Measurements from ENCODE around the gene ARL8A.
A peak's percentile ranks its signal among the peaks of the same experiment; 100 is the strongest.

Gene ARL8A

GRCh38 chr1:202160377-202160940 lies 15.9 kb upstream of the ARL8A start, which contains the start of gene PTPN7:
PTPN7 (minus strand) TSS chr1:202160602; CDS start chr1:202159402, 1,200 bp downstream.
- no peaks in the 10 kb centered on the region for H3K36me3 Mint-ChIP-seq (ENCODE audit: low read depth)
- no peak for DNase-seq
- H3K27ac Mint-ChIP-seq, result peak within 1 kb of the TSS; percentile 58
- H3K4me3 Mint-ChIP-seq, result peak within 1 kb of the TSS; percentile 28
- H3K27me3 Mint-ChIP-seq (ENCODE audit: low read depth, poor library complexity), result peaks cover 11% of the 10 kb centered on the region
- H3K9me3 Mint-ChIP-seq, result no peaks in the 10 kb centered on the region
- TF ChIP-seq CTCF (IDR thresholded peaks at IDR 0.05), result no peak
- H3K4me1 Mint-ChIP-seq, result peaks cover 81% of the 10 kb centered on the region

- no peak overlapping the region for H3K27ac Mint-ChIP-seq
- no peaks in the 10 kb centered on the region for H3K36me3 Mint-ChIP-seq (ENCODE audit: low read depth)
- peak overlapping the region; percentile 21 for H3K4me3 Mint-ChIP-seq
- TF ChIP-seq CTCF (IDR thresholded peaks at IDR 0.05), result no peak
- peaks cover 11% of the 10 kb centered on the region for H3K27me3 Mint-ChIP-seq (ENCODE audit: low read depth, poor library complexity)
- H3K9me3 Mint-ChIP-seq, result no peaks in the 10 kb centered on the region
- no peak for DNase-seq
- H3K4me1 Mint-ChIP-seq, result peaks cover 83% of the 10 kb centered on the region
Observed at GRCh38 chr1:202159534-202160371, 15.2 kb upstream of the ARL8A start.

- H3K4me3 Mint-ChIP-seq, result peak overlapping the region; percentile 21
- H3K36me3 Mint-ChIP-seq (ENCODE audit: low read depth), result no peaks in the 10 kb centered on the region
- no peaks in the 10 kb centered on the region for H3K9me3 Mint-ChIP-seq
- no peak overlapping the region for H3K27ac Mint-ChIP-seq
- TF ChIP-seq CTCF (IDR thresholded peaks at IDR 0.05), result no peak
- no peak for DNase-seq
- peaks cover 79% of the 10 kb centered on the region for H3K4me1 Mint-ChIP-seq
- H3K27me3 Mint-ChIP-seq (ENCODE audit: low read depth, poor library complexity), result peaks cover 11% of the 10 kb centered on the region
Observed at GRCh38 chr1:202158810-202159533, 14.4 kb upstream of the ARL8A start.

GRCh38 chr1:202157945-202158344 lies 13.4 kb upstream of the ARL8A start:
- no peak for TF ChIP-seq CTCF (IDR thresholded peaks at IDR 0.05)
- Mint-ChIP-seq H3K4me1 (peaks cover 76% of the 10 kb centered on the region), H3K27me3 (ENCODE audit: low read depth, poor library complexity) (peaks cover 13% of the 10 kb centered on the region), H3K9me3 (no peaks in the 10 kb centered on the region), H3K36me3 (ENCODE audit: low read depth) (no peaks in the 10 kb centered on the region), H3K27ac (no peak overlapping the region), H3K4me3 (no peak overlapping the region)
- no peak for DNase-seq

- no peaks in the 10 kb centered on the region for H3K36me3 Mint-ChIP-seq (ENCODE audit: low read depth)
- peaks cover 18% of the 10 kb centered on the region for H3K27me3 Mint-ChIP-seq (ENCODE audit: low read depth, poor library complexity)
- H3K4me1 Mint-ChIP-seq, result peaks cover 69% of the 10 kb centered on the region
- no peak for DNase-seq
- no peak overlapping the region for H3K27ac Mint-ChIP-seq
- H3K4me3 Mint-ChIP-seq, result no peak overlapping the region
- TF ChIP-seq CTCF (IDR thresholded peaks at IDR 0.05), result no peak
- H3K9me3 Mint-ChIP-seq, result no peaks in the 10 kb centered on the region
Observed at GRCh38 chr1:202156590-202156989, 12.1 kb upstream of the ARL8A start.

All from nephron progenitor cell (in vitro differentiated cells).